ENCODE data around the gene ALKBH2. TPM values are rescaled to one million over a fixed set of nuclear protein-coding genes. Genes with fewer than 3 reads are reported as not detected.
A peak's percentile ranks its signal among the peaks of the same experiment; 100 is the strongest.

The ALKBH2 gene
- total RNA-seq, 1 donor: 22.4 TPM

GRCh38 chr12:109113661-109114321 is 20.5 kb upstream of the ALKBH2 start:
- Histone ChIP-seq H4K20me1 (ENCODE audit: insufficient read depth, low read length) (no peaks in the 10 kb centered on the region), H3K36me3 (ENCODE audit: insufficient read depth, low read length) (peaks cover 6% of the 10 kb centered on the region), H3K4me2 (ENCODE audit: insufficient read depth, low read length) (no peak overlapping the region), H3K27me3 (ENCODE audit: insufficient read depth, low read length) (no peaks in the 10 kb centered on the region), H3K9me3 (ENCODE audit: low read depth, low read length) (no peaks in the 10 kb centered on the region), H3K4me1 (ENCODE audit: insufficient read depth, low read length) (peaks cover 12% of the 10 kb centered on the region), H3K27ac (ENCODE audit: low read depth, low read length) (no peak overlapping the region), H2AFZ (ENCODE audit: low read length) (no peak overlapping the region), H3K4me3 (ENCODE audit: insufficient read depth, low read length) (no peak overlapping the region), H3K79me2 (ENCODE audit: insufficient read depth, low read length) (no peaks in the 10 kb centered on the region)
- no peak for DNase-seq (ENCODE audit: insufficient read length, low spot score, missing footprints)
- TF ChIP-seq CTCF (IDR thresholded peaks at IDR 0.05; ENCODE audit: extremely low read depth, low read depth, low read length): no peak

- Histone ChIP-seq H3K4me1 (ENCODE audit: insufficient read depth, low read length) (peaks cover 12% of the 10 kb centered on the region), H4K20me1 (ENCODE audit: insufficient read depth, low read length) (no peaks in the 10 kb centered on the region), H3K9me3 (ENCODE audit: low read depth, low read length) (no peaks in the 10 kb centered on the region), H3K27me3 (ENCODE audit: insufficient read depth, low read length) (no peaks in the 10 kb centered on the region), H3K36me3 (ENCODE audit: insufficient read depth, low read length) (peaks cover 6% of the 10 kb centered on the region), H2AFZ (ENCODE audit: low read length) (no peak overlapping the region), H3K79me2 (ENCODE audit: insufficient read depth, low read length) (no peaks in the 10 kb centered on the region), H3K27ac (ENCODE audit: low read depth, low read length) (no peak overlapping the region), H3K4me3 (ENCODE audit: insufficient read depth, low read length) (no peak overlapping the region), H3K4me2 (ENCODE audit: insufficient read depth, low read length) (no peak overlapping the region)
- TF ChIP-seq CTCF (IDR thresholded peaks at IDR 0.05; ENCODE audit: extremely low read depth, low read depth, low read length): no peak
- no peak for DNase-seq (ENCODE audit: insufficient read length, low spot score, missing footprints)
Measured at GRCh38 chr12:109112720-109113465, 19.6 kb upstream of the ALKBH2 start.

GRCh38 chr12:109110988-109111495 is 17.8 kb upstream of the ALKBH2 start:
- H3K4me2 ChIP-seq (ENCODE audit: insufficient read depth, low read length): peak overlapping the region; percentile 90
- peaks cover 11% of the 10 kb centered on the region for H3K36me3 ChIP-seq (ENCODE audit: insufficient read depth, low read length)
- peak overlapping the region; percentile 94 for H3K4me3 ChIP-seq (ENCODE audit: insufficient read depth, low read length)
- TF ChIP-seq CTCF (IDR thresholded peaks at IDR 0.05; ENCODE audit: extremely low read depth, low read depth, low read length): no peak
- no peaks in the 10 kb centered on the region for H3K27me3 ChIP-seq (ENCODE audit: insufficient read depth, low read length)
- peaks cover 12% of the 10 kb centered on the region for H3K4me1 ChIP-seq (ENCODE audit: insufficient read depth, low read length)
- peak overlapping the region; percentile 80 for H3K27ac ChIP-seq (ENCODE audit: low read depth, low read length)
- DNase-seq (ENCODE audit: insufficient read length, low spot score, missing footprints): peak; percentile 85
- H3K79me2 ChIP-seq (ENCODE audit: insufficient read depth, low read length): no peaks in the 10 kb centered on the region
- no peaks in the 10 kb centered on the region for H4K20me1 ChIP-seq (ENCODE audit: insufficient read depth, low read length)
- peak overlapping the region; percentile 94 for H2AFZ ChIP-seq (ENCODE audit: low read length)
- no peaks in the 10 kb centered on the region for H3K9me3 ChIP-seq (ENCODE audit: low read depth, low read length)

GRCh38 chr12:109109746-109110350 is 16.6 kb upstream of the ALKBH2 start:
- no peak overlapping the region for H3K27ac ChIP-seq (ENCODE audit: low read depth, low read length)
- peaks cover 22% of the 10 kb centered on the region for H3K36me3 ChIP-seq (ENCODE audit: insufficient read depth, low read length)

More at GRCh38 chr12:109109746-109110350, 16.6 kb upstream of the ALKBH2 start:
- Histone ChIP-seq H3K4me1 (ENCODE audit: insufficient read depth, low read length) (peaks cover 12% of the 10 kb centered on the region), H4K20me1 (ENCODE audit: insufficient read depth, low read length) (no peaks in the 10 kb centered on the region), H3K27me3 (ENCODE audit: insufficient read depth, low read length) (no peaks in the 10 kb centered on the region), H3K4me3 (ENCODE audit: insufficient read depth, low read length) (no peak overlapping the region), H3K4me2 (ENCODE audit: insufficient read depth, low read length) (no peak overlapping the region), H2AFZ (ENCODE audit: low read length) (no peak overlapping the region), H3K79me2 (ENCODE audit: insufficient read depth, low read length) (no peaks in the 10 kb centered on the region), H3K9me3 (ENCODE audit: low read depth, low read length) (no peaks in the 10 kb centered on the region)
- DNase-seq (ENCODE audit: insufficient read length, low spot score, missing footprints): no peak
- TF ChIP-seq CTCF (IDR thresholded peaks at IDR 0.05; ENCODE audit: extremely low read depth, low read depth, low read length): no peak
